Endothelial cell of umbilical vein (primary cell): ENCODE data around the gene SHISA6.

Experiments used
- MYC ChIP-seq: IDR thresholded peaks from one replicate; pipeline ENCODE4 v1.6.1; 2011; ENCODE audit warnings: mild to moderate bottlenecking, low read depth, low read length
- POLR2A ChIP-seq: IDR thresholded peaks from 2 replicates; pipeline ENCODE4 v1.6.1; 2012; ENCODE audit warnings: low read depth, mild to moderate bottlenecking, control low read depth, low read length
- TF ChIP-seq, protein P1 (sequence below), 2 donors: IDR thresholded peaks; 1 replicate in 1 of 2; 2 replicates in 1 of 2; pipeline ENCODE4 v1.5.1; 2011; ENCODE audit warnings: low read length in 2 of 2, mild to moderate bottlenecking in 2 of 2, moderate library complexity in 2 of 2, control low read depth in 1 of 2, inconsistent platforms in 1 of 2, low read depth in 1 of 2; ENCODE audit not compliant: insufficient read depth in 1 of 2; ENCODE audit errors: extremely low read depth in 1 of 2

DNA sequence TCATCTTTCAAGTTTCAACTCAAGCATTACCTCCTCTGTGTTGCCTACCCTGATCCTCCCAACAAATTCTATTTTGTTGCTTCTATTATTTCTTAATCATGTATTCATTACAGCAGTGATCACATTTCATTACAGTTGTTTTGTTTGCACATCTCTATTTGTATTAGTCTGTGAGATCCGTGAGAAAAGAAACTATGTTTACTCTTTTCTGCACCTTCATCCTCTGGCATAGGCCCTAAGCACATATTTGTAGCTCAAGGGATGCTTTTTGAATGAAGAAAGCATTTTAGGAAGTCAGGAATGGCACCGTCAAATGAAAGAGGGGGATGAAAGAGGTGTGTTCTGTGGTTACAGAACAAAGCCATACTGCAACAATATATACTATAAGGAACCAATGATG lies 110.5 kb downstream of the SHISA6 start:
- no peak for TF ChIP-seq POLR2A
- TF ChIP-seq, protein P1, sequence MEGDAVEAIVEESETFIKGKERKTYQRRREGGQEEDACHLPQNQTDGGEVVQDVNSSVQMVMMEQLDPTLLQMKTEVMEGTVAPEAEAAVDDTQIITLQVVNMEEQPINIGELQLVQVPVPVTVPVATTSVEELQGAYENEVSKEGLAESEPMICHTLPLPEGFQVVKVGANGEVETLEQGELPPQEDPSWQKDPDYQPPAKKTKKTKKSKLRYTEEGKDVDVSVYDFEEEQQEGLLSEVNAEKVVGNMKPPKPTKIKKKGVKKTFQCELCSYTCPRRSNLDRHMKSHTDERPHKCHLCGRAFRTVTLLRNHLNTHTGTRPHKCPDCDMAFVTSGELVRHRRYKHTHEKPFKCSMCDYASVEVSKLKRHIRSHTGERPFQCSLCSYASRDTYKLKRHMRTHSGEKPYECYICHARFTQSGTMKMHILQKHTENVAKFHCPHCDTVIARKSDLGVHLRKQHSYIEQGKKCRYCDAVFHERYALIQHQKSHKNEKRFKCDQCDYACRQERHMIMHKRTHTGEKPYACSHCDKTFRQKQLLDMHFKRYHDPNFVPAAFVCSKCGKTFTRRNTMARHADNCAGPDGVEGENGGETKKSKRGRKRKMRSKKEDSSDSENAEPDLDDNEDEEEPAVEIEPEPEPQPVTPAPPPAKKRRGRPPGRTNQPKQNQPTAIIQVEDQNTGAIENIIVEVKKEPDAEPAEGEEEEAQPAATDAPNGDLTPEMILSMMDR (IDR thresholded peaks at IDR 0.05; ENCODE audit: extremely low read depth in 1 of 2, insufficient read depth in 1 of 2, low read depth in 1 of 2, low read length in 2 of 2): no peak
- TF ChIP-seq MYC: no peak
